MM.1S (cell line): ENCODE data around the gene ATP9A.

Experiments used
- DNase-seq: peaks from one replicate; pipeline ENCODE4 v3.0.0-alpha.2; 2015
- H2AFZ ChIP-seq: fragments of 300-600 bp; sonication (generic); 2 replicates; pipeline ENCODE4 v1.6.0; 2016; ENCODE audit warnings: antibody characterized with exemption, low read length
- H3F3A ChIP-seq: fragments of 300-600 bp; sonication (generic); 2 replicates; pipeline ENCODE4 v1.6.1; 2016; ENCODE audit warnings: mild to moderate bottlenecking, antibody characterized with exemption, low read length, moderate library complexity, mixed read lengths; ENCODE audit not compliant: insufficient read depth
- H3K27ac ChIP-seq: fragments of 300-600 bp; sonication (generic); 2 replicates; pipeline ENCODE4 v1.5.1; 2016; ENCODE audit warnings: mild to moderate bottlenecking, low read length
- H3K27me3 ChIP-seq: fragments of 300-600 bp; sonication (generic); replicated peaks from 2 replicates; pipeline ENCODE4 v1.6.0; 2016; ENCODE audit warnings: low read length; ENCODE audit not compliant: insufficient read depth
- H3K36me3 ChIP-seq: fragments of 300-600 bp; sonication (generic); replicated peaks from 2 replicates; pipeline ENCODE4 v1.6.1; 2016; ENCODE audit warnings: mild to moderate bottlenecking, low read length, mixed read lengths; ENCODE audit not compliant: insufficient read depth
- H3K4me1 ChIP-seq: fragments of 300-600 bp; sonication (generic); 2 replicates; pipeline ENCODE4 v1.6.1; 2016; ENCODE audit warnings: low read length, mixed read lengths
- H3K4me2 ChIP-seq: fragments of 300-600 bp; sonication (generic); 2 replicates; pipeline ENCODE4 v1.6.0; 2016; ENCODE audit warnings: low read depth, low read length
- H3K4me3 ChIP-seq: fragments of 300-600 bp; sonication (generic); 2 replicates; pipeline ENCODE4 v1.5.1; 2016; ENCODE audit warnings: low read length, mixed read lengths
- H3K79me2 ChIP-seq: fragments of 300-600 bp; sonication (generic); 2 replicates; pipeline ENCODE4 v1.6.1; 2016; ENCODE audit warnings: mixed run types, low read length, mixed read lengths
- H3K9ac ChIP-seq: fragments of 300-600 bp; sonication (generic); 2 replicates; pipeline ENCODE4 v1.6.1; 2016; ENCODE audit warnings: low read length, mixed read lengths
- H3K9me2 ChIP-seq: fragments of 300-600 bp; sonication (generic); replicated peaks from 2 replicates; pipeline ENCODE4 v1.6.1; 2016; ENCODE audit warnings: mild to moderate bottlenecking, low read length, mixed read lengths; ENCODE audit not compliant: insufficient read depth
- H3K9me3 ChIP-seq: fragments of 300-600 bp; sonication (generic); replicated peaks from 2 replicates; pipeline ENCODE4 v1.6.1; 2016; ENCODE audit warnings: mild to moderate bottlenecking, low read length, mixed read lengths; ENCODE audit not compliant: insufficient read depth
- H4K20me1 ChIP-seq: fragments of 300-600 bp; sonication (generic); 2 replicates; pipeline ENCODE4 v1.6.1; 2016; ENCODE audit warnings: mild to moderate bottlenecking, low read length, moderate library complexity, mixed read lengths; ENCODE audit not compliant: insufficient read depth
- CTCF ChIP-seq: fragments of 300-600 bp; sonication (generic); IDR thresholded peaks from 2 replicates; pipeline ENCODE4 v1.5.1; 2016; ENCODE audit warnings: antibody characterized with exemption, low read length, mixed read lengths
- EZH2 ChIP-seq: fragments of 300-600 bp; sonication (generic); optimal IDR thresholded peaks from 2 replicates; pipeline ENCODE3; 2017; ENCODE audit warnings: low read depth, mild to moderate bottlenecking, antibody characterized with exemption, low read length, mixed read lengths
- EZH2phosphoT487 ChIP-seq: fragments of 300-600 bp; sonication (generic); IDR thresholded peaks from 2 replicates; pipeline ENCODE4 v1.6.1; 2018; ENCODE audit warnings: antibody characterized with exemption, low read length

The ATP9A gene

GRCh38 chr20:51610761-51611624 is 157.2 kb downstream of the ATP9A start:
- no peaks in the 10 kb centered on the region for H3F3A ChIP-seq
- no peaks in the 10 kb centered on the region for H3K79me2 ChIP-seq
- no peaks in the 10 kb centered on the region for H4K20me1 ChIP-seq
- H3K4me3 ChIP-seq, result no peak overlapping the region
- no peak for DNase-seq
- H3K27me3 ChIP-seq, result no peaks in the 10 kb centered on the region
- no peaks in the 10 kb centered on the region for H3K4me1 ChIP-seq
- H3K4me2 ChIP-seq, result no peak overlapping the region
- no peaks in the 10 kb centered on the region for H3K9me2 ChIP-seq
- H3K27ac ChIP-seq, result no peak overlapping the region
- H3K9ac ChIP-seq, result no peak overlapping the region
- no peak overlapping the region for H2AFZ ChIP-seq
- no peak for TF ChIP-seq EZH2
- no peak for TF ChIP-seq EZH2phosphoT487
- no peak for TF ChIP-seq CTCF
- H3K36me3 ChIP-seq, result no peaks in the 10 kb centered on the region
- no peaks in the 10 kb centered on the region for H3K9me3 ChIP-seq

- TF ChIP-seq EZH2 (no peak), EZH2phosphoT487 (no peak), CTCF (no peak)
- Histone ChIP-seq H3K36me3 (no peaks in the 10 kb centered on the region), H2AFZ (no peak overlapping the region), H3F3A (no peaks in the 10 kb centered on the region), H3K9me2 (no peaks in the 10 kb centered on the region), H3K27ac (no peak overlapping the region), H3K9me3 (no peaks in the 10 kb centered on the region), H3K4me3 (no peak overlapping the region), H3K9ac (no peak overlapping the region), H3K4me2 (no peak overlapping the region), H4K20me1 (no peaks in the 10 kb centered on the region), H3K79me2 (no peaks in the 10 kb centered on the region), H3K27me3 (no peaks in the 10 kb centered on the region), H3K4me1 (no peaks in the 10 kb centered on the region)
- no peak for DNase-seq
Observed at GRCh38 chr20:51610111-51610510, 158.1 kb downstream of the ATP9A start.

DNA sequence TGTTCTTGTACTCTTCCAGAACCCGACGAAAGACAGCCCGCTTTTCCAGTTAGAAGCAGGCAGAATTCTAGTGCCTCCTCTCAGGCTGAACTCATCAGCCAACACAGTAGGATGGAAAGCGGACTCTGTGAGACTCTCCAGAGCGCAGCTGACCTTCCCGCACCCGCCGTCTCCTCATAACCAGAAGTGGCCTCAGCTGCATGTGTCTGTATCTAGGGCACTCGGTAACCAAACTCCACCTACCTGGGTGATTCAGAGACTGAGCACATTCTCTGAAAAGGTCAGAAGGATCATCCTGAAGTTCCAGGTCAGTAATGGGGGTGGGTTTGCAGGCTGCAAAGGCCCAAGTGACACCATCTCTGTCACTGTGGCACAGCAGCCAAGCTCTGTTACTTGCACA is 158.9 kb downstream of the ATP9A start:
- Histone ChIP-seq H4K20me1 (no peaks in the 10 kb centered on the region), H3K4me3 (no peak overlapping the region), H3K27ac (no peak overlapping the region), H3K36me3 (no peaks in the 10 kb centered on the region), H3K79me2 (no peaks in the 10 kb centered on the region), H3F3A (no peaks in the 10 kb centered on the region), H3K27me3 (no peaks in the 10 kb centered on the region), H3K4me2 (no peak overlapping the region), H3K9me3 (no peaks in the 10 kb centered on the region), H2AFZ (no peak overlapping the region), H3K9ac (no peak overlapping the region), H3K9me2 (no peaks in the 10 kb centered on the region), H3K4me1 (no peaks in the 10 kb centered on the region)
- TF ChIP-seq EZH2 (no peak), CTCF (no peak), EZH2phosphoT487 (no peak)
- no peak for DNase-seq
